DOHH2 (cell line): Measurements from ENCODE around the gene AP3D1.
"Not testable (repeated sequence)": the region's sequence is repeated elsewhere in the genome, so short reads cannot be mapped to it uniquely, and the experiment has no call there.

Experiments
- CTCF ChIP-seq: fragments of 200-600 bp; sonication (generic); IDR thresholded peaks from one replicate; pipeline ENCODE4 v1.5.1; 2014; ENCODE audit warnings: antibody characterized with exemption, mild to moderate bottlenecking, low read depth, low read length; ENCODE audit not compliant: poor library complexity, severe bottlenecking
- EZH2phosphoT487 ChIP-seq: fragments of 200-600 bp; sonication (generic); IDR thresholded peaks from 2 replicates; pipeline ENCODE4 v1.6.1; 2017; ENCODE audit warnings: borderline replicate concordance, mild to moderate bottlenecking, antibody characterized with exemption, low read length, moderate library complexity, mixed read lengths

GRCh38 chr19:2086695-2087620 is 64.4 kb downstream of the AP3D1 start:
- TF ChIP-seq CTCF, EZH2phosphoT487: not testable (repeated sequence)
